ENCODE measurements around the gene PEG3. TPM values are rescaled to one million over a fixed set of nuclear protein-coding genes. Genes with fewer than 3 reads are reported as not detected.

Gene PEG3
- total and polyA plus RNA-seq, 2 of the 4 experiments (the other 2 are of a cell fraction), result not detected

DNA sequence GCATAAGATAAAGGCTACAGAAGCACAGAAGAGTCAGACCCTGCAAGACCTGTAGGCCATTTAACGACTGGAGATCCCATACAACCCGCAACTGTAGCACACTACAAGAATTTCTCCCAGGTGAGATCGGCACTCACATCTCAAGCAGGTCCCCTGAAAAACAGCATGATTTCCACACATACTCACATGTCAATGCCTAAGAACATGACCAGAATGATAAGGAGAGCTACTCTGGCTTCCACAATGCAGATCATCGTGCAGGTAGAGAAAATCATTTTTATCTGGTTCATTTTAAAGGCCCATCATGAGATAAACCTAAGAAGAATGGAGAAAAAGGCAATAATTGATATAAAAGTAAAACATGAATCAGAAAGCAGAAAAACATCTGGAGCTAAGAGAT, 17.5 kb upstream of the PEG3 start:
- ChIA-PET CTCF (no interaction called here), POLR2A (ENCODE audit: unreplicated experiment) (no interaction called here)
- Histone ChIP-seq H2AK9ac (replicated peaks; ENCODE audit: low read depth, low read length, poor library complexity) (no peak overlapping the region), H3K4me2 (ENCODE audit: low read depth, low read length) (no peak overlapping the region), H3K27me3 (ENCODE audit: control insufficient read depth, insufficient read depth, low read length) (no peaks in the 10 kb centered on the region), H4K91ac (ENCODE audit: insufficient read depth, low read depth, low read length) (no peak overlapping the region), H3K56ac (ENCODE audit: extremely low read depth, insufficient read depth, low read length) (no peak overlapping the region), H3K23ac (ENCODE audit: low read depth, low read length) (no peak overlapping the region), H3K9me3 (ENCODE audit: control insufficient read depth, insufficient read depth, low read length) (peaks cover 19% of the 10 kb centered on the region), H3K4me1 (ENCODE audit: control insufficient read depth, insufficient read depth, low read length) (no peaks in the 10 kb centered on the region), H3K14ac (replicated peaks; ENCODE audit: low read depth, low read length) (no peak overlapping the region), H2AK5ac (ENCODE audit: low read depth, low read length) (no peak overlapping the region), H3K9ac (ENCODE audit: low read depth, low read length) (no peak overlapping the region), H3K4ac (ENCODE audit: low read depth, low read length) (no peak overlapping the region), H3K79me1 (ENCODE audit: low read depth in 1 of 2, low read length in 2 of 2) (no peaks in the 10 kb centered on the region), H3K4me3 (ENCODE audit: insufficient read depth, low read depth, low read length) (no peak overlapping the region), H3K36me3 (ENCODE audit: control insufficient read depth, insufficient read depth, low read length) (no peaks in the 10 kb centered on the region), H4K8ac (ENCODE audit: low read depth in 2 of 2, low read length in 2 of 2) (no peak overlapping the region), H4K5ac (ENCODE audit: low read depth, low read length) (no peak overlapping the region), H3K18ac (ENCODE audit: low read depth, low read length) (no peak overlapping the region), H3K27ac (ENCODE audit: insufficient read depth, low read length) (no peak overlapping the region), H2BK15ac (ENCODE audit: low read depth, low read length) (no peak overlapping the region), H2AFZ (replicated peaks; ENCODE audit: low read length, poor library complexity) (no peak overlapping the region), H2BK5ac (ENCODE audit: low read depth, low read length, poor library complexity, severe bottlenecking) (no peak overlapping the region), H3K9me1 (ENCODE audit: insufficient read depth, low read length) (no peaks in the 10 kb centered on the region), H2BK120ac (ENCODE audit: low read depth, low read length) (no peak overlapping the region), H4K20me1 (ENCODE audit: insufficient read depth, low read length) (no peaks in the 10 kb centered on the region), H2BK20ac (ENCODE audit: low read depth, low read length) (no peak overlapping the region)
- DNase-seq (no peak), ATAC-seq (ENCODE audit: low read depth) (no peak)
- 67% methylated on average over 1 of the region's 4 CpGs; no CpG with 5 or more reads in 1 of the 2 experiments for WGBS, 2 experiments (ENCODE audit: extremely low coverage in 2 of 2, insufficient read length in 1 of 2)
- dilution Hi-C loops (cut with HindIII; ENCODE audit: low sequenced_read_pairs, unreplicated experiment), result no loop called here
- intact Hi-C loops (cut with micrococcal nuclease), result no loop called here
- BruUV-seq (replicated peaks), result no TSS peak
- no peak for TF ChIP-seq FOS (IDR thresholded peaks at IDR 0.05; ENCODE audit: low read depth, low read length)
- TF ChIP-seq MAFK (IDR thresholded peaks at IDR 0.05; ENCODE audit: low read depth, low read length), result no peak
- TF ChIP-seq, protein P1, sequence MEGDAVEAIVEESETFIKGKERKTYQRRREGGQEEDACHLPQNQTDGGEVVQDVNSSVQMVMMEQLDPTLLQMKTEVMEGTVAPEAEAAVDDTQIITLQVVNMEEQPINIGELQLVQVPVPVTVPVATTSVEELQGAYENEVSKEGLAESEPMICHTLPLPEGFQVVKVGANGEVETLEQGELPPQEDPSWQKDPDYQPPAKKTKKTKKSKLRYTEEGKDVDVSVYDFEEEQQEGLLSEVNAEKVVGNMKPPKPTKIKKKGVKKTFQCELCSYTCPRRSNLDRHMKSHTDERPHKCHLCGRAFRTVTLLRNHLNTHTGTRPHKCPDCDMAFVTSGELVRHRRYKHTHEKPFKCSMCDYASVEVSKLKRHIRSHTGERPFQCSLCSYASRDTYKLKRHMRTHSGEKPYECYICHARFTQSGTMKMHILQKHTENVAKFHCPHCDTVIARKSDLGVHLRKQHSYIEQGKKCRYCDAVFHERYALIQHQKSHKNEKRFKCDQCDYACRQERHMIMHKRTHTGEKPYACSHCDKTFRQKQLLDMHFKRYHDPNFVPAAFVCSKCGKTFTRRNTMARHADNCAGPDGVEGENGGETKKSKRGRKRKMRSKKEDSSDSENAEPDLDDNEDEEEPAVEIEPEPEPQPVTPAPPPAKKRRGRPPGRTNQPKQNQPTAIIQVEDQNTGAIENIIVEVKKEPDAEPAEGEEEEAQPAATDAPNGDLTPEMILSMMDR (conservative IDR thresholded peaks at IDR 0.05; ENCODE audit: low read depth, low read length), result no peak
- no peak for TF ChIP-seq CEBPB (IDR thresholded peaks at IDR 0.05; ENCODE audit: low read depth, low read length)
- TF ChIP-seq, protein P2, sequence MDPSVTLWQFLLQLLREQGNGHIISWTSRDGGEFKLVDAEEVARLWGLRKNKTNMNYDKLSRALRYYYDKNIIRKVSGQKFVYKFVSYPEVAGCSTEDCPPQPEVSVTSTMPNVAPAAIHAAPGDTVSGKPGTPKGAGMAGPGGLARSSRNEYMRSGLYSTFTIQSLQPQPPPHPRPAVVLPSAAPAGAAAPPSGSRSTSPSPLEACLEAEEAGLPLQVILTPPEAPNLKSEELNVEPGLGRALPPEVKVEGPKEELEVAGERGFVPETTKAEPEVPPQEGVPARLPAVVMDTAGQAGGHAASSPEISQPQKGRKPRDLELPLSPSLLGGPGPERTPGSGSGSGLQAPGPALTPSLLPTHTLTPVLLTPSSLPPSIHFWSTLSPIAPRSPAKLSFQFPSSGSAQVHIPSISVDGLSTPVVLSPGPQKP (IDR thresholded peaks at IDR 0.05; ENCODE audit: borderline replicate concordance, low read depth, low read length), result no peak
- no peak for TF ChIP-seq MAZ (IDR thresholded peaks at IDR 0.05; ENCODE audit: borderline replicate concordance, low read depth, low read length)
- no peak for TF ChIP-seq BHLHE40 (IDR thresholded peaks at IDR 0.05; ENCODE audit: low read depth, low read length)
- no peak for TF ChIP-seq MXI1 (IDR thresholded peaks at IDR 0.05; ENCODE audit: borderline replicate concordance, low read depth, low read length)
- no peak for TF ChIP-seq NFE2L2 (IDR thresholded peaks at IDR 0.05; ENCODE audit: low read depth, low read length)
- no peak for TF ChIP-seq RFX5 (IDR thresholded peaks at IDR 0.05; ENCODE audit: low read depth, low read length)
- TF ChIP-seq CHD1 (IDR thresholded peaks at IDR 0.05; ENCODE audit: low read depth, low read length), result no peak
- in situ Hi-C loops (cut with MboI; ENCODE audit: low sequenced_read_pairs), result no loop called here

Measured in IMR-90 (cell line).